Hepatocyte (in vitro differentiated cells): ENCODE results near the gene CAMK1G. TPM values are rescaled to one million over a fixed set of nuclear protein-coding genes. Genes with fewer than 3 reads are reported as not detected.
A peak's percentile ranks its signal among the peaks of the same experiment; 100 is the strongest.

Source experiments
- DNase-seq: peaks from one replicate; pipeline ENCODE4 v3.0.0-alpha.2; 2016; ENCODE audit warnings: low spot score
- H2AFZ ChIP-seq: fragments of 200-600 bp; sonication (generic); 2 replicates; pipeline ENCODE4 v1.6.0; 2016; ENCODE audit warnings: antibody characterized with exemption, mild to moderate bottlenecking
- H3K27ac ChIP-seq: fragments of 200-600 bp; sonication (generic); 2 replicates; pipeline ENCODE4 v1.5.1; 2016; ENCODE audit warnings: mild to moderate bottlenecking
- H3K27me3 ChIP-seq: fragments of 200-600 bp; sonication (generic); 2 replicates; pipeline ENCODE4 v1.6.1; 2016
- H3K36me3 ChIP-seq: fragments of 200-600 bp; sonication (generic); replicated peaks from 2 replicates; pipeline ENCODE4 v1.5.1; 2016; ENCODE audit warnings: low read depth; ENCODE audit not compliant: insufficient read depth
- H3K4me1 ChIP-seq: fragments of 200-600 bp; sonication (generic); 2 replicates; pipeline ENCODE4 v1.5.1; 2016; ENCODE audit warnings: mild to moderate bottlenecking, moderate library complexity; ENCODE audit not compliant: insufficient read depth
- H3K4me2 ChIP-seq: fragments of 200-600 bp; sonication (generic); 2 replicates; pipeline ENCODE4 v1.6.0; 2016
- H3K4me3 ChIP-seq: fragments of 200-600 bp; sonication (generic); 2 replicates; pipeline ENCODE4 v1.5.1; 2016; ENCODE audit warnings: mild to moderate bottlenecking
- H3K79me2 ChIP-seq: fragments of 200-600 bp; sonication (generic); 2 replicates; pipeline ENCODE4 v1.6.0; 2017; ENCODE audit warnings: mild to moderate bottlenecking
- H3K9me2 ChIP-seq: fragments of 200-600 bp; sonication (generic); replicated peaks from 2 replicates; pipeline ENCODE4 v1.6.0; 2017; ENCODE audit warnings: mild to moderate bottlenecking; ENCODE audit not compliant: insufficient read depth
- H3K9me3 ChIP-seq: fragments of 200-600 bp; sonication (generic); 2 replicates; pipeline ENCODE4 v1.5.1; 2016; ENCODE audit warnings: low read depth, mild to moderate bottlenecking
- H4K20me1 ChIP-seq: fragments of 200-600 bp; sonication (generic); 2 replicates; pipeline ENCODE4 v1.6.0; 2016; ENCODE audit warnings: mild to moderate bottlenecking; ENCODE audit not compliant: insufficient read depth, poor library complexity, severe bottlenecking
- EZH2 ChIP-seq: fragments of 200-600 bp; sonication (generic); IDR thresholded peaks from 2 replicates; pipeline ENCODE4 v1.6.1; 2016; ENCODE audit warnings: antibody characterized with exemption, mild to moderate bottlenecking, borderline replicate concordance
- EZH2phosphoT487 ChIP-seq: fragments of 200-600 bp; sonication (generic); IDR thresholded peaks from one replicate; pipeline ENCODE4 v1.6.1; 2018; ENCODE audit warnings: antibody characterized with exemption, mild to moderate bottlenecking, low read depth, moderate library complexity; ENCODE audit not compliant: unreplicated experiment, severe bottlenecking
- WGBS: methylation state at CpG from one replicate; pipeline ENCODE4 v1.1.6; 2016; ENCODE audit warnings: low lambda C conversion rate; ENCODE audit errors: missing lambda C conversion rate; 5-methylcytosine and 5-hydroxymethylcytosine counted together
- polyA plus RNA-seq: library from polyadenylated mRNA; unstranded; fragments of >200 nt; fragmentation: Nextera tagmentation; extraction: Ambion mirVana; gene quantifications from 2 replicates; pipeline ENCODE4 v1.2.1, GENCODE V29; 2016
- total RNA-seq: library from RNA; depleted of rRNA; stranded (reverse); fragments of >200 nt; gene quantifications from 2 replicates; pipeline ENCODE4 v1.2.3, GENCODE V29; 2014
- TF ChIP-seq, protein P1 (sequence below): fragments of 200-600 bp; sonication (generic); IDR thresholded peaks from 2 replicates; pipeline ENCODE4 v1.5.1; 2016; ENCODE audit warnings: antibody characterized with exemption, mild to moderate bottlenecking; ENCODE audit not compliant: poor library complexity

The CAMK1G gene
- total and polyA plus RNA-seq, 2 experiments from 2014 or later = 1.1 to 1.2 TPM

DNA sequence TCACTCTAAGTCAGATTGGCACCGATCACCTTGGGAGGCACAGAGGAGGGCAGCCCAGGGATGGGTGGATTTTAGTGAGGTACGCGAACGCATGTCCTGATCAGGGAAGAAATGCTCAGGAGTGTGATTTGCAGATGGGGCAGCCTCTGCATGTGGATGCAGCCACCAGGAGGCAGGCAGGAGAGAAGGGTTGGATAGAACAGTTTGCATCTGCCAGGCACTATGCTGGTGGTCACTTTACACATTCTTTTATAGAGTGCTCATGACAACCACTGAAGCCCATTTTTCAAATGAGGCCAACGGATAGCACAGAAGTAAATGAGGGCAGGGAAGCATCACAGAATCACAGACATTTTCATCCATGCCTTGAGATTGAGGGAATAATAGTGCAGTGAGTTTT lies 63.0 kb downstream of the CAMK1G start:
- 92% methylated on average over 5 of the region's 5 CpGs for WGBS
- Histone ChIP-seq H3K36me3 (no peaks in the 10 kb centered on the region), H2AFZ (no peak overlapping the region), H3K4me1 (peaks cover 55% of the 10 kb centered on the region), H3K79me2 (peaks cover 34% of the 10 kb centered on the region), H3K9me2 (no peaks in the 10 kb centered on the region), H3K27me3 (no peaks in the 10 kb centered on the region), H3K4me3 (no peak overlapping the region), H3K27ac (peak overlapping the region; percentile 24), H4K20me1 (no peaks in the 10 kb centered on the region), H3K9me3 (no peaks in the 10 kb centered on the region), H3K4me2 (peak overlapping the region; percentile 24)
- TF ChIP-seq, protein P1, sequence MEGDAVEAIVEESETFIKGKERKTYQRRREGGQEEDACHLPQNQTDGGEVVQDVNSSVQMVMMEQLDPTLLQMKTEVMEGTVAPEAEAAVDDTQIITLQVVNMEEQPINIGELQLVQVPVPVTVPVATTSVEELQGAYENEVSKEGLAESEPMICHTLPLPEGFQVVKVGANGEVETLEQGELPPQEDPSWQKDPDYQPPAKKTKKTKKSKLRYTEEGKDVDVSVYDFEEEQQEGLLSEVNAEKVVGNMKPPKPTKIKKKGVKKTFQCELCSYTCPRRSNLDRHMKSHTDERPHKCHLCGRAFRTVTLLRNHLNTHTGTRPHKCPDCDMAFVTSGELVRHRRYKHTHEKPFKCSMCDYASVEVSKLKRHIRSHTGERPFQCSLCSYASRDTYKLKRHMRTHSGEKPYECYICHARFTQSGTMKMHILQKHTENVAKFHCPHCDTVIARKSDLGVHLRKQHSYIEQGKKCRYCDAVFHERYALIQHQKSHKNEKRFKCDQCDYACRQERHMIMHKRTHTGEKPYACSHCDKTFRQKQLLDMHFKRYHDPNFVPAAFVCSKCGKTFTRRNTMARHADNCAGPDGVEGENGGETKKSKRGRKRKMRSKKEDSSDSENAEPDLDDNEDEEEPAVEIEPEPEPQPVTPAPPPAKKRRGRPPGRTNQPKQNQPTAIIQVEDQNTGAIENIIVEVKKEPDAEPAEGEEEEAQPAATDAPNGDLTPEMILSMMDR = no peak
- no peak for TF ChIP-seq EZH2phosphoT487
- TF ChIP-seq EZH2 = no peak
- DNase-seq = no peak

DNA sequence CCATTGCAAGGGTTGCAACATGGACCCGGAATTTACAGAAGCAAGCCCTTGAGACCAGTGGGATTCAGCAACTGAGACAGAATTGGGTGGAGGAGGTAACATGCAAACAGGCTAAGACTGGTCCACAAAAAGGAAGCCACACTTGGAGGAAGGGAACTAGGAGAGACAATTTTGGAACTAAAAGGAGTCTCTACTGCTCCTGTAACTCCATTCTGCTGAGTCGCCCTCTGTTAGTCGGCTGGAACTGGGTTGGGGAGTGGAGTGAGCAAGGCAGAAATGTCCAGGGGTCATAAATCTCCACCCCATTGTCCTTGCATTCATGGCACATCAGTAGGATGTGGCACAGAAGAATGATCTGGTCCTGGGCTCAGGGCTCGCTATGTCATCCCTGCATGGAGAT lies 63.6 kb downstream of the CAMK1G start:
- no peak for DNase-seq
- H4K20me1 ChIP-seq = no peaks in the 10 kb centered on the region
- no peak overlapping the region for H3K4me3 ChIP-seq
- H3K4me1 ChIP-seq = peaks cover 49% of the 10 kb centered on the region
- WGBS = 84% methylated on average over 4 of the region's 4 CpGs
- TF ChIP-seq EZH2 (no peak), EZH2phosphoT487 (no peak)
- TF ChIP-seq, protein P1 = no peak
- H3K4me2 ChIP-seq = no peak overlapping the region
- H2AFZ ChIP-seq = no peak overlapping the region
- H3K27me3 ChIP-seq = no peaks in the 10 kb centered on the region
- no peaks in the 10 kb centered on the region for H3K36me3 ChIP-seq
- H3K9me2 ChIP-seq = no peaks in the 10 kb centered on the region
- H3K27ac ChIP-seq = no peak overlapping the region
- H3K79me2 ChIP-seq = peaks cover 39% of the 10 kb centered on the region
- no peaks in the 10 kb centered on the region for H3K9me3 ChIP-seq

DNA sequence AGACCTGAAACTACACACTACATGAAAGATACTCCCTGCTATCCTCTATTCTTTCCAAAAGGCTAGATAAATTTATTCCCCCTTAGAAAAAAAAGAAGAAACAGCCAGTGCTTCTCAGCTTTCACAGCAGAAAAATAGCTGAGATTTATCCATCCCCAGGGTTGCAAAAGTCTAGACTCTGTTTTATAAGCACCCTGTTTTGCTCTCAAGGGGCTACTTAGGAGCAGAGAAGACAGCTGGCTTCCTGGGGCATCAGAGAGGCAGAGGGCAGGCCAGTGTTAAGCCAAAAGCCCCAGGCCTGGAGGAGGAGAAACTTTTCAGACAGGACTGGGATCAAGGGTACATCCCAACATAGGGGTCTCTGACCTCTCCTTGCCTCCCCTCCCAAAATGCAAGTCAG lies 64.8 kb downstream of the CAMK1G start:
- TF ChIP-seq EZH2 = no peak
- TF ChIP-seq, protein P1 = no peak
- TF ChIP-seq EZH2phosphoT487 = no peak
- peaks cover 41% of the 10 kb centered on the region for H3K4me1 ChIP-seq
- peak overlapping the region; percentile 70 for H3K4me2 ChIP-seq
- DNase-seq = no peak
- H3K4me3 ChIP-seq = no peak overlapping the region
- H3K27ac ChIP-seq = peak overlapping the region; percentile 3
- peaks cover 39% of the 10 kb centered on the region for H3K79me2 ChIP-seq
- no peaks in the 10 kb centered on the region for H3K27me3 ChIP-seq
- H3K9me2 ChIP-seq = no peaks in the 10 kb centered on the region
- H3K9me3 ChIP-seq = no peaks in the 10 kb centered on the region
- no peak overlapping the region for H2AFZ ChIP-seq
- H4K20me1 ChIP-seq = no peaks in the 10 kb centered on the region
- no peaks in the 10 kb centered on the region for H3K36me3 ChIP-seq
